H9 (cell line): ENCODE results near the gene SREBF2. TPM values are rescaled to one million over a fixed set of nuclear protein-coding genes. Genes with fewer than 3 reads are reported as not detected.

Experiments
- DNase-seq: peaks from one replicate; pipeline ENCODE4 v3.0.0-alpha.2; 2017
- H2AFZ ChIP-seq: one replicate; pipeline ENCODE4 v1.6.1; 2013; ENCODE audit warnings: mild to moderate bottlenecking, low read length, control low read depth, moderate library complexity
- H2AK5ac ChIP-seq: 2 replicates; pipeline ENCODE4 v1.6.1; 2013; ENCODE audit warnings: low read length, control low read depth, mixed read lengths; ENCODE audit not compliant: insufficient read length
- H2BK120ac ChIP-seq: one replicate; pipeline ENCODE4 v1.6.1; 2013; ENCODE audit warnings: low read depth, mild to moderate bottlenecking, low read length, control low read depth, inconsistent platforms; ENCODE audit not compliant: poor library complexity, severe bottlenecking
- H2BK12ac ChIP-seq: 2 replicates; pipeline ENCODE4 v1.6.1; 2013; ENCODE audit warnings: low read length, control low read depth, mixed read lengths, low read depth; ENCODE audit not compliant: insufficient read length
- H2BK15ac ChIP-seq: 2 replicates; pipeline ENCODE4 v1.6.1; 2013; ENCODE audit warnings: low read depth, low read length, control low read depth
- H2BK20ac ChIP-seq: one replicate; pipeline ENCODE4 v1.6.1; 2013; ENCODE audit warnings: low read depth, mild to moderate bottlenecking, low read length, control low read depth, inconsistent platforms; ENCODE audit not compliant: poor library complexity, severe bottlenecking
- H2BK5ac ChIP-seq: 2 replicates; pipeline ENCODE4 v1.6.1; 2013; ENCODE audit warnings: low read length, control low read depth, mixed read lengths; ENCODE audit not compliant: insufficient read length
- H3K14ac ChIP-seq: 2 replicates; pipeline ENCODE4 v1.6.1; 2013; ENCODE audit warnings: low read length, control low read depth; ENCODE audit not compliant: insufficient read depth
- H3K18ac ChIP-seq: 2 replicates; pipeline ENCODE4 v1.6.1; 2013; ENCODE audit warnings: low read depth, mild to moderate bottlenecking, mixed read lengths, low read length, control low read depth; ENCODE audit not compliant: insufficient read length
- H3K23ac ChIP-seq: 2 replicates; pipeline ENCODE4 v1.6.1; 2013; ENCODE audit warnings: low read length, control low read depth, mixed read lengths, low read depth; ENCODE audit not compliant: insufficient read length
- H3K23me2 ChIP-seq: 2 replicates; pipeline ENCODE4 v1.6.1; 2013; ENCODE audit warnings: low read depth, mild to moderate bottlenecking, mixed read lengths, low read length, control low read depth; ENCODE audit not compliant: insufficient read length, poor library complexity, severe bottlenecking
- H3K27ac ChIP-seq: 2 replicates; pipeline ENCODE4 v1.5.1; 2013; ENCODE audit warnings: low read length, control low read depth, mixed read lengths, low read depth; ENCODE audit not compliant: insufficient read length
- H3K27me3 ChIP-seq: 2 replicates; pipeline ENCODE4 v1.6.1; 2013; ENCODE audit warnings: low read length, control low read depth, inconsistent platforms; ENCODE audit not compliant: insufficient read depth
- H3K4ac ChIP-seq: 2 replicates; pipeline ENCODE4 v1.6.1; 2013; ENCODE audit warnings: low read depth, mild to moderate bottlenecking, control low read depth, inconsistent platforms, low read length, moderate library complexity
- H3K4me1 ChIP-seq: 2 replicates; pipeline ENCODE4 v1.6.1; 2013; ENCODE audit warnings: low read length, control low read depth, inconsistent platforms; ENCODE audit not compliant: insufficient read depth
- H3K4me2 ChIP-seq: 2 replicates; pipeline ENCODE4 v1.6.1; 2013; ENCODE audit warnings: low read length, control low read depth, mixed read lengths; ENCODE audit not compliant: insufficient read length, insufficient read depth
- H3K56ac ChIP-seq: 2 replicates; pipeline ENCODE4 v1.6.1; 2013; ENCODE audit warnings: low read depth, mild to moderate bottlenecking, mixed read lengths, low read length, control low read depth; ENCODE audit not compliant: insufficient read length
- H3K79me1 ChIP-seq: 2 replicates; pipeline ENCODE4 v1.6.1; 2013; ENCODE audit warnings: low read depth, mild to moderate bottlenecking, moderate library complexity, low read length, control low read depth, inconsistent platforms; ENCODE audit not compliant: insufficient read depth, poor library complexity, severe bottlenecking
- H3K79me2 ChIP-seq: 2 replicates; pipeline ENCODE4 v1.6.1; 2013; ENCODE audit warnings: low read length, control low read depth, inconsistent platforms; ENCODE audit not compliant: insufficient read depth
- H3K9ac ChIP-seq: 2 replicates; pipeline ENCODE4 v1.6.1; 2013; ENCODE audit warnings: low read length, control low read depth, mixed read lengths; ENCODE audit not compliant: insufficient read length; ENCODE audit errors: extremely low read depth
- H3K9me3 ChIP-seq: one replicate; pipeline ENCODE4 v1.6.1; 2013; ENCODE audit warnings: low read depth, low read length, inconsistent platforms; ENCODE audit not compliant: control insufficient read depth
- H3T11ph ChIP-seq: one replicate; pipeline ENCODE4 v1.6.1; 2013; ENCODE audit warnings: mild to moderate bottlenecking, low read length, control low read depth, inconsistent platforms
- H4K20me1 ChIP-seq: one replicate; pipeline ENCODE4 v1.6.1; 2013; ENCODE audit not compliant: control insufficient read depth, insufficient read length, insufficient read depth
- H4K5ac ChIP-seq: 2 replicates; pipeline ENCODE4 v1.6.1; 2013; ENCODE audit warnings: low read depth, mild to moderate bottlenecking, mixed read lengths, low read length, control low read depth; ENCODE audit not compliant: insufficient read length
- H4K8ac ChIP-seq: replicated peaks from 2 replicates; pipeline ENCODE4 v1.6.1; 2013; ENCODE audit warnings: low read length, control low read depth, mixed read lengths, low read depth; ENCODE audit not compliant: insufficient read length
- H4K91ac ChIP-seq: 2 replicates; pipeline ENCODE4 v1.6.1; 2013; ENCODE audit warnings: low read depth, mild to moderate bottlenecking, moderate library complexity, mixed read lengths, low read length, control low read depth; ENCODE audit not compliant: insufficient read length
- H3K27ac Mint-ChIP-seq, 3 experiments: 2 replicates in 2 of 3; 3 replicates in 1 of 3; pipeline ENCODE4 v1.8.0; 2020 to 2021; ENCODE audit warnings: mixed read lengths in 3 of 3, mild to moderate bottlenecking in 1 of 3, moderate library complexity in 1 of 3
- H3K27me3 Mint-ChIP-seq: 2 replicates; pipeline ENCODE4 v1.8.0; 2021; ENCODE audit warnings: low read depth, mild to moderate bottlenecking, moderate library complexity, mixed read lengths
- H3K36me3 Mint-ChIP-seq, 3 experiments: 2 replicates in 2 of 3; 3 replicates in 1 of 3; pipeline ENCODE4 v1.8.0; 2020 to 2021; ENCODE audit warnings: low read depth in 3 of 3, mixed read lengths in 3 of 3; ENCODE audit not compliant: insufficient read depth in 1 of 3
- H3K4me1 Mint-ChIP-seq, 2 experiments: 2 replicates each; pipeline ENCODE4 v1.8.0; 2020; ENCODE audit warnings: mixed read lengths in 2 of 2
- H3K4me3 Mint-ChIP-seq, 2 experiments: 2 replicates in 1 of 2; 3 replicates in 1 of 2; pipeline ENCODE4 v1.8.0; 2020 to 2021; ENCODE audit warnings: mild to moderate bottlenecking in 2 of 2, mixed read lengths in 2 of 2, moderate library complexity in 1 of 2
- H3K9me3 Mint-ChIP-seq, 2 experiments: 2 replicates in 1 of 2; 3 replicates in 1 of 2; pipeline ENCODE4 v1.8.0; 2020; ENCODE audit warnings: mild to moderate bottlenecking in 2 of 2, mixed read lengths in 2 of 2, moderate library complexity in 1 of 2
- CTCF ChIP-seq: fragments of 200-600 bp; sonication (generic); conservative IDR thresholded peaks from 3 replicates; pipeline ENCODE4 v1.8.0; 2021; ENCODE audit warnings: antibody characterized with exemption, mild to moderate bottlenecking
- WGBS: extraction: QIAGEN DNeasy Blood & Tissue Kit; methylation state at CpG from one replicate; pipeline ENCODE4 v1.1.7; 2013; ENCODE audit warnings: missing lambda C conversion rate, low lambda C conversion rate, mixed read lengths; ENCODE audit not compliant: insufficient read length; ENCODE audit errors: extremely low coverage; 5-methylcytosine and 5-hydroxymethylcytosine counted together
- total RNA-seq: library from RNA; stranded (reverse); gene quantifications from 2 replicates; pipeline ENCODE4 v1.2.1, GENCODE V29; 2021

The SREBF2 gene
- total RNA-seq, 1 experiment from 2014 or later: 146 TPM

- H2BK12ac ChIP-seq: no peak overlapping the region
- no peak overlapping the region for H3K14ac ChIP-seq
- no peak overlapping the region for H2AFZ ChIP-seq
- no peaks in the 10 kb centered on the region for H3K9me3 ChIP-seq
- H2BK120ac ChIP-seq: no peak overlapping the region
- no peak overlapping the region; a peak in 1 of 5 replicates for H3K4me3 Mint-ChIP-seq
- no peaks in the 10 kb centered on the region for H3K23me2 ChIP-seq
- no peak overlapping the region for H3K18ac ChIP-seq
- H3K4ac ChIP-seq: no peak overlapping the region
- no peaks in the 10 kb centered on the region for H3K9me3 Mint-ChIP-seq
- no peak overlapping the region for H3K4me2 ChIP-seq
- H3K79me2 ChIP-seq: no peaks in the 10 kb centered on the region
- no peaks in the 10 kb centered on the region for H4K20me1 ChIP-seq
- H3K27me3 ChIP-seq: no peaks in the 10 kb centered on the region
- H3K56ac ChIP-seq: no peak overlapping the region
- H3K4me1 Mint-ChIP-seq: peaks cover 10 to 18% of the 10 kb centered on the region in 2 experiments
- H2BK20ac ChIP-seq: no peak overlapping the region
- no peak for DNase-seq
- H3K9ac ChIP-seq: no peak overlapping the region
- no CpG with 5 or more reads among the region's 4 CpGs for whole genome bisulfite sequencing
- no peak overlapping the region; a peak in 1 of 7 replicates for H3K27ac Mint-ChIP-seq
- H3K27ac ChIP-seq: no peak overlapping the region
- no peak overlapping the region for H4K8ac ChIP-seq
- H3K4me1 ChIP-seq: peaks cover 3% of the 10 kb centered on the region; the same call in 1 of the 2 replicates
- H2BK5ac ChIP-seq: no peak overlapping the region
- H3K36me3 Mint-ChIP-seq: peaks cover 9 to 52% (median 29%) of the 10 kb centered on the region in 3 experiments
- no peaks in the 10 kb centered on the region; the same call in 1 of the 2 replicates for H3K27me3 Mint-ChIP-seq
- H2AK5ac ChIP-seq: no peak overlapping the region
- H3T11ph ChIP-seq: no peak overlapping the region
- H3K79me1 ChIP-seq: no peaks in the 10 kb centered on the region
- H4K91ac ChIP-seq: no peak overlapping the region
- no peak for TF ChIP-seq CTCF
- H4K5ac ChIP-seq: no peak overlapping the region
- H3K23ac ChIP-seq: no peak overlapping the region
- no peak overlapping the region for H2BK15ac ChIP-seq
These were observed 13.6 kb upstream of the SREBF2 start for GRCh38 chr22:41819257-41819656.
